A549 (cell line): ENCODE data around the gene MYOG.

ENCODE experiments used
- CHD4 ChIP-seq: fragments of 200-600 bp; sonication (generic); IDR thresholded peaks from 2 replicates; pipeline ENCODE4 v1.6.1; 2016; ENCODE audit warnings: antibody characterized with exemption, mild to moderate bottlenecking, borderline replicate concordance
- JUN ChIP-seq, 2 experiments: fragments of >200 bp; sonication (Bioruptor Twin); formaldehyde crosslinking; IDR thresholded peaks; 2 replicates in 1 of 2; 3 replicates in 1 of 2; pipeline ENCODE4 v1.6.1; 2016 to 2017
- MAZ ChIP-seq: fragments of 150-350 bp; IDR thresholded peaks from 2 replicates; pipeline ENCODE4 v1.6.1; 2014; ENCODE audit warnings: antibody characterized with exemption, low read depth, low read length, borderline replicate concordance
- POLR2A ChIP-seq: IDR thresholded peaks from 2 replicates; pipeline ENCODE4 v1.6.1; 2012; ENCODE audit warnings: mild to moderate bottlenecking, low read length
- RCOR1 ChIP-seq: fragments of 150-350 bp; IDR thresholded peaks from 2 replicates; pipeline ENCODE4 v1.6.1; 2014; ENCODE audit warnings: antibody characterized with exemption, low read length, low read depth
- TF ChIP-seq, protein P1 (sequence below): fragments of >200 bp; sonication (Bioruptor Twin); formaldehyde crosslinking; IDR thresholded peaks from 3 replicates; pipeline ENCODE4 v1.5.1; 2016
- TF ChIP-seq, protein P2 (sequence below): fragments of 200-600 bp; sonication (generic); IDR thresholded peaks from 2 replicates; pipeline ENCODE4 v1.6.1; 2016; ENCODE audit warnings: antibody characterized with exemption, mild to moderate bottlenecking, moderate library complexity
- TF ChIP-seq, protein P3 (sequence below): fragments of 450-650 bp; IDR thresholded peaks from 2 replicates; pipeline ENCODE4 v1.6.1; 2014; ENCODE audit warnings: antibody characterized with exemption

DNA sequence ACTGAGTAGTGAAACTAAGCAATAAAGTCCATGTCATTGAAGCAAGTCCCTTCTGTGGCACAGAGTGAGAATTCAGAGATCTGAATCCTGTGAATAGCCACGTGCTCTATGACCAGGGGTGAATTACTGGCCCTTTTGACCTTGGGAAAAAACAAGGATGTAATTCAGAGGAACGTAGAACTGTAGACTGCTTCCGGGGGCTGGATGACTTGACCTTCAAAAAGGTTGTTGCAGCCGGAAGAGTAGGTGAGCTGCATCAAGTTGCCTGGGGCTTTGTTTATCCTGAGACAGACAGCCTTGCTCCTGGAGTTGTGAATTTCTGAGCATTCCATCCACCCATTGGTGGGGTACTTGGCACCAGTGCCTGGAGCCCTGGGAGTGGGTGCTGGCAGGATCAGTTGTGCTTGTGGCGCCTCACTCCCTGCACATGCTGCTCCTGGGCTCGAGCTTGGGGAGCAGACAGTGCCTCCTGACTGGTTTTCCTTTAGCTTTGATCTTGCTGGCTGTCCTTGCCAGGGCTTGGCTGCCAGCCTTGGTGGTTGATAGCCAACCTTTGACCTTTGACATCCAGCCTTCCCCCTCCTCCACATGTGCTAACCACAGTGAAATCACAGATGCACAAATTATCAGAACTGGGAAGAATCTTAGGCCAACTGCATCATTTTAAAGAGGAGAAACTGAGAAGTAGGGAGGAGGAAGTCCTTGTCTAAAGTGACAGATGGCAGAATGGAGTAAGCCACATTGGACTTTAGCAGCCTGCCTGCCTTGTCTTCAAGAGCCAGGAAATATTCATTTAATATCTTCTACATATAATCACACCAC is 16.2 kb upstream of the MYOG start:
- TF ChIP-seq POLR2A, result no peak
- TF ChIP-seq RCOR1, result no peak
- TF ChIP-seq, protein P1, sequence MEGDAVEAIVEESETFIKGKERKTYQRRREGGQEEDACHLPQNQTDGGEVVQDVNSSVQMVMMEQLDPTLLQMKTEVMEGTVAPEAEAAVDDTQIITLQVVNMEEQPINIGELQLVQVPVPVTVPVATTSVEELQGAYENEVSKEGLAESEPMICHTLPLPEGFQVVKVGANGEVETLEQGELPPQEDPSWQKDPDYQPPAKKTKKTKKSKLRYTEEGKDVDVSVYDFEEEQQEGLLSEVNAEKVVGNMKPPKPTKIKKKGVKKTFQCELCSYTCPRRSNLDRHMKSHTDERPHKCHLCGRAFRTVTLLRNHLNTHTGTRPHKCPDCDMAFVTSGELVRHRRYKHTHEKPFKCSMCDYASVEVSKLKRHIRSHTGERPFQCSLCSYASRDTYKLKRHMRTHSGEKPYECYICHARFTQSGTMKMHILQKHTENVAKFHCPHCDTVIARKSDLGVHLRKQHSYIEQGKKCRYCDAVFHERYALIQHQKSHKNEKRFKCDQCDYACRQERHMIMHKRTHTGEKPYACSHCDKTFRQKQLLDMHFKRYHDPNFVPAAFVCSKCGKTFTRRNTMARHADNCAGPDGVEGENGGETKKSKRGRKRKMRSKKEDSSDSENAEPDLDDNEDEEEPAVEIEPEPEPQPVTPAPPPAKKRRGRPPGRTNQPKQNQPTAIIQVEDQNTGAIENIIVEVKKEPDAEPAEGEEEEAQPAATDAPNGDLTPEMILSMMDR, result no peak
- no peak for TF ChIP-seq CHD4
- TF ChIP-seq, protein P2, sequence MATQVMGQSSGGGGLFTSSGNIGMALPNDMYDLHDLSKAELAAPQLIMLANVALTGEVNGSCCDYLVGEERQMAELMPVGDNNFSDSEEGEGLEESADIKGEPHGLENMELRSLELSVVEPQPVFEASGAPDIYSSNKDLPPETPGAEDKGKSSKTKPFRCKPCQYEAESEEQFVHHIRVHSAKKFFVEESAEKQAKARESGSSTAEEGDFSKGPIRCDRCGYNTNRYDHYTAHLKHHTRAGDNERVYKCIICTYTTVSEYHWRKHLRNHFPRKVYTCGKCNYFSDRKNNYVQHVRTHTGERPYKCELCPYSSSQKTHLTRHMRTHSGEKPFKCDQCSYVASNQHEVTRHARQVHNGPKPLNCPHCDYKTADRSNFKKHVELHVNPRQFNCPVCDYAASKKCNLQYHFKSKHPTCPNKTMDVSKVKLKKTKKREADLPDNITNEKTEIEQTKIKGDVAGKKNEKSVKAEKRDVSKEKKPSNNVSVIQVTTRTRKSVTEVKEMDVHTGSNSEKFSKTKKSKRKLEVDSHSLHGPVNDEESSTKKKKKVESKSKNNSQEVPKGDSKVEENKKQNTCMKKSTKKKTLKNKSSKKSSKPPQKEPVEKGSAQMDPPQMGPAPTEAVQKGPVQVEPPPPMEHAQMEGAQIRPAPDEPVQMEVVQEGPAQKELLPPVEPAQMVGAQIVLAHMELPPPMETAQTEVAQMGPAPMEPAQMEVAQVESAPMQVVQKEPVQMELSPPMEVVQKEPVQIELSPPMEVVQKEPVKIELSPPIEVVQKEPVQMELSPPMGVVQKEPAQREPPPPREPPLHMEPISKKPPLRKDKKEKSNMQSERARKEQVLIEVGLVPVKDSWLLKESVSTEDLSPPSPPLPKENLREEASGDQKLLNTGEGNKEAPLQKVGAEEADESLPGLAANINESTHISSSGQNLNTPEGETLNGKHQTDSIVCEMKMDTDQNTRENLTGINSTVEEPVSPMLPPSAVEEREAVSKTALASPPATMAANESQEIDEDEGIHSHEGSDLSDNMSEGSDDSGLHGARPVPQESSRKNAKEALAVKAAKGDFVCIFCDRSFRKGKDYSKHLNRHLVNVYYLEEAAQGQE, result no peak
- TF ChIP-seq, protein P3, sequence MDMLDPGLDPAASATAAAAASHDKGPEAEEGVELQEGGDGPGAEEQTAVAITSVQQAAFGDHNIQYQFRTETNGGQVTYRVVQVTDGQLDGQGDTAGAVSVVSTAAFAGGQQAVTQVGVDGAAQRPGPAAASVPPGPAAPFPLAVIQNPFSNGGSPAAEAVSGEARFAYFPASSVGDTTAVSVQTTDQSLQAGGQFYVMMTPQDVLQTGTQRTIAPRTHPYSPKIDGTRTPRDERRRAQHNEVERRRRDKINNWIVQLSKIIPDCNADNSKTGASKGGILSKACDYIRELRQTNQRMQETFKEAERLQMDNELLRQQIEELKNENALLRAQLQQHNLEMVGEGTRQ, result no peak
- TF ChIP-seq MAZ, result no peak
- no peak for TF ChIP-seq JUN (IDR thresholded peaks at IDR 0.05)
